WTC11 (cell line): Measurements from ENCODE around the gene DAND5. TPM values are rescaled to one million over a fixed set of nuclear protein-coding genes. Genes with fewer than 3 reads are reported as not detected.

Experiments
- ATAC-seq: fragments of 200-7000 bp; cut with Tn5 transposase; 2 replicates; pipeline ENCODE4 v1.10.0; 2021; ENCODE audit warnings: mild to moderate bottlenecking, moderate library complexity
- CTCF ChIA-PET: fragments of 300-600 bp; sonication (Branson Sonifier 250); formaldehyde crosslinking; loops from one replicate; lab custom pipeline; 2021; ENCODE audit warnings: antibody characterized with exemption; lab: Charles Lee
- POLR2A ChIA-PET: fragments of 350-600 bp; sonication (Branson Sonifier 250); formaldehyde crosslinking; loops from one replicate; lab custom pipeline; 2021; ENCODE audit warnings: antibody characterized with exemption; lab: Charles Lee
- DNase-seq: peaks from one replicate; pipeline ENCODE4 v3.0.0; 2021; ENCODE audit warnings: low spot score
- H3K27ac Mint-ChIP-seq: 2 replicates; pipeline ENCODE4 v1.8.0; 2021; ENCODE audit warnings: mixed read lengths
- H3K27me3 Mint-ChIP-seq: 2 replicates; pipeline ENCODE4 v1.8.0; 2021; ENCODE audit warnings: low read depth, mild to moderate bottlenecking, moderate library complexity, mixed read lengths
- H3K36me3 Mint-ChIP-seq: 2 replicates; pipeline ENCODE4 v1.8.0; 2021; ENCODE audit warnings: mixed read lengths
- H3K4me1 Mint-ChIP-seq: 2 replicates; pipeline ENCODE4 v1.8.0; 2022; ENCODE audit warnings: mixed read lengths
- H3K4me3 Mint-ChIP-seq: 2 replicates; pipeline ENCODE4 v1.8.0; 2021; ENCODE audit warnings: mild to moderate bottlenecking, moderate library complexity, mixed read lengths
- H3K9me3 Mint-ChIP-seq: 2 replicates; pipeline ENCODE4 v1.8.0; 2021; ENCODE audit warnings: mixed read lengths
- ETV6 ChIP-seq: sonication (generic); formaldehyde crosslinking; IDR thresholded peaks from 2 replicates; pipeline ENCODE4 v1.8.1; 2022; ENCODE audit warnings: mild to moderate bottlenecking, missing genetic modification reagents
- GRHL2 ChIP-seq: fragments of 250-450 bp; sonication (Bioruptor Pico); IDR thresholded peaks from 2 replicates; pipeline ENCODE4 v1.8.0; 2022; ENCODE audit warnings: mild to moderate bottlenecking, moderate library complexity; ENCODE audit not compliant: insufficient replicate concordance, severe bottlenecking
- PRDM15 ChIP-seq: sonication (generic); formaldehyde crosslinking; IDR thresholded peaks from 2 replicates; pipeline ENCODE4 v1.8.0; 2022; ENCODE audit warnings: missing genetic modification reagents
- STAT6 ChIP-seq: sonication (generic); formaldehyde crosslinking; conservative IDR thresholded peaks from 2 replicates; pipeline ENCODE4 v1.8.1; 2023; ENCODE audit warnings: mild to moderate bottlenecking, low read depth, missing genetic modification reagents, moderate library complexity
- TEAD4 ChIP-seq: sonication (generic); formaldehyde crosslinking; IDR thresholded peaks from 2 replicates; pipeline ENCODE4 v1.8.0; 2022; ENCODE audit warnings: mild to moderate bottlenecking, missing genetic modification reagents
- USF1 ChIP-seq: sonication (generic); formaldehyde crosslinking; IDR thresholded peaks from 2 replicates; pipeline ENCODE4 v1.8.0; 2022; ENCODE audit warnings: mild to moderate bottlenecking, missing genetic modification reagents
- ZNF138 ChIP-seq: sonication (generic); formaldehyde crosslinking; conservative IDR thresholded peaks from 2 replicates; pipeline ENCODE4 v1.8.1; 2022; ENCODE audit warnings: mild to moderate bottlenecking, moderate library complexity, missing genetic modification reagents
- ZNF263 ChIP-seq: sonication (generic); formaldehyde crosslinking; IDR thresholded peaks from 2 replicates; pipeline ENCODE4 v1.8.1; 2022; ENCODE audit warnings: low read depth, mild to moderate bottlenecking, moderate library complexity, missing genetic modification reagents
- ZNF396 ChIP-seq: fragments of 250-450 bp; sonication (Bioruptor Pico); IDR thresholded peaks from 2 replicates; pipeline ENCODE4 v1.8.0; 2021; ENCODE audit warnings: mild to moderate bottlenecking, moderate library complexity, borderline replicate concordance
- ZNF423 ChIP-seq: fragments of 250-450 bp; sonication (Bioruptor Pico); IDR thresholded peaks from 2 replicates; pipeline ENCODE4 v2.1.2; 2022; ENCODE audit warnings: mild to moderate bottlenecking, moderate library complexity
- ZNF425 ChIP-seq: fragments of 250-450 bp; sonication (Bioruptor Pico); conservative IDR thresholded peaks from 2 replicates; pipeline ENCODE4 v1.9.0; 2021; ENCODE audit warnings: mild to moderate bottlenecking
- total RNA-seq: library from RNA; stranded (reverse); gene quantifications from 3 replicates; pipeline ENCODE4 v1.2.3, GENCODE V29; 2021

DAND5 gene
- total RNA-seq, 1 experiment from 2014 or later, result 0.22 TPM

GRCh38 chr19:13011653-13012389, 42.4 kb downstream of the DAND5 start (continued):
- no peak for TF ChIP-seq ZNF396 (CRISPR knock-in tag)

GRCh38 chr19:13012390-13012689, 43.0 kb downstream of the DAND5 start:
- DNase-seq, result no peak
- peaks cover 100% of the 10 kb centered on the region for H3K27me3 Mint-ChIP-seq
- H3K36me3 Mint-ChIP-seq, result peaks cover 3% of the 10 kb centered on the region; the same call in 1 of the 2 replicates
- no peak for ATAC-seq
- no peak overlapping the region for H3K27ac Mint-ChIP-seq
- H3K4me1 Mint-ChIP-seq, result peaks cover 53% of the 10 kb centered on the region
- H3K9me3 Mint-ChIP-seq, result no peaks in the 10 kb centered on the region
- H3K4me3 Mint-ChIP-seq, result peak overlapping the region; percentile 58
- POLR2A ChIA-PET, result no interaction called here
- TF ChIP-seq ZNF263 (no peak), ETV6 (CRISPR knock-in tag) (no peak), TEAD4 (CRISPR knock-in tag) (no peak)
- CTCF ChIA-PET, result no interaction called here

GRCh38 chr19:13012690-13013608, 43.6 kb downstream of the DAND5 start:
- H3K36me3 Mint-ChIP-seq, result peaks cover 3% of the 10 kb centered on the region; the same call in 1 of the 2 replicates
- POLR2A ChIA-PET, result interaction anchor here (0.5 to 0.8 kb wide), 2 partner anchors 62 to 82 kb away, joined by 3 to 6 read pairs; no protein-coding TSS in a partner anchor
- DNase-seq (peak; percentile 44), ATAC-seq (no peak)
- CTCF ChIA-PET, result interaction anchor here (0.6 to 2.0 kb wide), 10 partner anchors 10 to 1005 kb away, joined by 3 to 10 read pairs (median 4); no protein-coding TSS in a partner anchor
- H3K9me3 Mint-ChIP-seq, result no peaks in the 10 kb centered on the region
- TF ChIP-seq STAT6 (CRISPR knock-in tag), result no peak
- no peak for TF ChIP-seq ZNF423 (CRISPR knock-in tag)
- TF ChIP-seq PRDM15 (CRISPR knock-in tag), result no peak
- H3K4me1 Mint-ChIP-seq, result peaks cover 59% of the 10 kb centered on the region
- H3K4me3 Mint-ChIP-seq, result peak overlapping the region; percentile 58
- H3K27me3 Mint-ChIP-seq, result peaks cover 100% of the 10 kb centered on the region
- H3K27ac Mint-ChIP-seq, result no peak overlapping the region

GRCh38 chr19:13013649-13014048, 44.3 kb downstream of the DAND5 start:
- Mint-ChIP-seq H3K4me3 (peak overlapping the region; percentile 39), H3K27ac (no peak overlapping the region), H3K27me3 (peaks cover 100% of the 10 kb centered on the region), H3K36me3 (peaks cover 3% of the 10 kb centered on the region; the same call in 1 of the 2 replicates), H3K9me3 (no peaks in the 10 kb centered on the region), H3K4me1 (peaks cover 64% of the 10 kb centered on the region)
- ATAC-seq, result no peak
- no peak for DNase-seq
- ChIA-PET POLR2A (interaction anchor here (0.5 to 0.8 kb wide), 2 partner anchors 61 to 81 kb away, joined by 3 to 6 read pairs; no protein-coding TSS in a partner anchor), CTCF (interaction anchor here (0.6 to 2.0 kb wide), 11 partner anchors 10 to 1005 kb away, joined by 3 to 10 read pairs (median 5); no protein-coding TSS in a partner anchor)
- TF ChIP-seq ZNF138 (CRISPR knock-in tag) (no peak), GRHL2 (CRISPR knock-in tag) (no peak), ZNF425 (CRISPR knock-in tag) (no peak), PRDM15 (CRISPR knock-in tag) (no peak), USF1 (no peak)
